ENCODE data around the gene ENTHD1.

Gene ENTHD1

GRCh38 chr22:39893526-39893925, at the start of gene ENTHD1:
Gene ENTHD1 (minus strand): TSS chr22:39893760. CDS start chr22:39887748, 6,012 bp downstream.
- peaks cover 42% of the 10 kb centered on the region for H3K27me3 ChIP-seq (ENCODE audit: insufficient read depth, low read length)
- no peaks in the 10 kb centered on the region for H3K36me3 ChIP-seq (ENCODE audit: insufficient read depth, low read length)
- no peak within 1 kb of the TSS for H3K27ac ChIP-seq (ENCODE audit: low read depth, low read length)
- H3K79me2 ChIP-seq (ENCODE audit: control insufficient read depth, insufficient read depth, low read length, unreplicated experiment): no peaks in the 10 kb centered on the region
- H2AFZ ChIP-seq (ENCODE audit: low read length, unreplicated experiment): no peak within 1 kb of the TSS
- no peak within 1 kb of the TSS for H3K4me3 ChIP-seq (ENCODE audit: low read depth, low read length)
- H3K4me1 ChIP-seq (ENCODE audit: control insufficient read depth, insufficient read depth, low read length, unreplicated experiment): no peaks in the 10 kb centered on the region

GRCh38 chr22:39943337-39943736, 49.8 kb upstream of the ENTHD1 start:
- no peak overlapping the region for H3K27ac ChIP-seq (ENCODE audit: low read depth, low read length)
- no peak overlapping the region for H2AFZ ChIP-seq (ENCODE audit: low read length, unreplicated experiment)
- no peaks in the 10 kb centered on the region for H3K36me3 ChIP-seq (ENCODE audit: insufficient read depth, low read length)
- no peaks in the 10 kb centered on the region for H3K79me2 ChIP-seq (ENCODE audit: control insufficient read depth, insufficient read depth, low read length, unreplicated experiment)
- peaks cover 14% of the 10 kb centered on the region; the same call in 1 of the 2 replicates for H3K27me3 ChIP-seq (ENCODE audit: insufficient read depth, low read length)
- no peaks in the 10 kb centered on the region for H3K4me1 ChIP-seq (ENCODE audit: control insufficient read depth, insufficient read depth, low read length, unreplicated experiment)
- H3K4me3 ChIP-seq (ENCODE audit: low read depth, low read length): no peak overlapping the region

GRCh38 chr22:39942439-39943230, 49.1 kb upstream of the ENTHD1 start:
- no peak overlapping the region for H3K27ac ChIP-seq (ENCODE audit: low read depth, low read length)
- H3K36me3 ChIP-seq (ENCODE audit: insufficient read depth, low read length): no peaks in the 10 kb centered on the region
- H2AFZ ChIP-seq (ENCODE audit: low read length, unreplicated experiment): no peak overlapping the region
- peaks cover 17% of the 10 kb centered on the region; the same call in 1 of the 2 replicates for H3K27me3 ChIP-seq (ENCODE audit: insufficient read depth, low read length)
- no peak overlapping the region for H3K4me3 ChIP-seq (ENCODE audit: low read depth, low read length)
- no peaks in the 10 kb centered on the region for H3K79me2 ChIP-seq (ENCODE audit: control insufficient read depth, insufficient read depth, low read length, unreplicated experiment)
- H3K4me1 ChIP-seq (ENCODE audit: control insufficient read depth, insufficient read depth, low read length, unreplicated experiment): no peaks in the 10 kb centered on the region

GRCh38 chr22:39941601-39942000, 48.0 kb upstream of the ENTHD1 start:
- Histone ChIP-seq H3K27ac (ENCODE audit: low read depth, low read length) (no peak overlapping the region), H3K4me3 (ENCODE audit: low read depth, low read length) (no peak overlapping the region), H3K27me3 (ENCODE audit: insufficient read depth, low read length) (peaks cover 25% of the 10 kb centered on the region), H3K36me3 (ENCODE audit: insufficient read depth, low read length) (no peaks in the 10 kb centered on the region), H3K4me1 (ENCODE audit: control insufficient read depth, insufficient read depth, low read length, unreplicated experiment) (no peaks in the 10 kb centered on the region), H3K79me2 (ENCODE audit: control insufficient read depth, insufficient read depth, low read length, unreplicated experiment) (no peaks in the 10 kb centered on the region), H2AFZ (ENCODE audit: low read length, unreplicated experiment) (no peak overlapping the region)

GRCh38 chr22:39940757-39941305, 47.3 kb upstream of the ENTHD1 start:
- Histone ChIP-seq H3K27ac (ENCODE audit: low read depth, low read length) (no peak overlapping the region), H3K79me2 (ENCODE audit: control insufficient read depth, insufficient read depth, low read length, unreplicated experiment) (no peaks in the 10 kb centered on the region), H3K27me3 (ENCODE audit: insufficient read depth, low read length) (peaks cover 32% of the 10 kb centered on the region), H3K4me1 (ENCODE audit: control insufficient read depth, insufficient read depth, low read length, unreplicated experiment) (no peaks in the 10 kb centered on the region), H3K4me3 (ENCODE audit: low read depth, low read length) (no peak overlapping the region), H2AFZ (ENCODE audit: low read length, unreplicated experiment) (no peak overlapping the region), H3K36me3 (ENCODE audit: insufficient read depth, low read length) (no peaks in the 10 kb centered on the region)

- Histone ChIP-seq H3K79me2 (ENCODE audit: control insufficient read depth, insufficient read depth, low read length, unreplicated experiment) (no peaks in the 10 kb centered on the region), H3K27me3 (ENCODE audit: insufficient read depth, low read length) (peaks cover 41% of the 10 kb centered on the region), H3K4me1 (ENCODE audit: control insufficient read depth, insufficient read depth, low read length, unreplicated experiment) (no peaks in the 10 kb centered on the region)
Measured at GRCh38 chr22:39939830-39940229, 46.3 kb upstream of the ENTHD1 start.

GRCh38 chr22:39938509-39939111, 45.0 kb upstream of the ENTHD1 start:
- no peaks in the 10 kb centered on the region for H3K4me1 ChIP-seq (ENCODE audit: control insufficient read depth, insufficient read depth, low read length, unreplicated experiment)
- no peaks in the 10 kb centered on the region for H3K79me2 ChIP-seq (ENCODE audit: control insufficient read depth, insufficient read depth, low read length, unreplicated experiment)

More at GRCh38 chr22:39939830-39940229, 46.3 kb upstream of the ENTHD1 start:
- H3K36me3 ChIP-seq (ENCODE audit: insufficient read depth, low read length): no peaks in the 10 kb centered on the region
- no peak overlapping the region for H3K27ac ChIP-seq (ENCODE audit: low read depth, low read length)
- H3K4me3 ChIP-seq (ENCODE audit: low read depth, low read length): no peak overlapping the region
- no peak overlapping the region for H2AFZ ChIP-seq (ENCODE audit: low read length, unreplicated experiment)

GRCh38 chr22:39937906-39938305, 44.3 kb upstream of the ENTHD1 start:
- Histone ChIP-seq H3K79me2 (ENCODE audit: control insufficient read depth, insufficient read depth, low read length, unreplicated experiment) (no peaks in the 10 kb centered on the region), H3K4me3 (ENCODE audit: low read depth, low read length) (no peak overlapping the region), H3K27me3 (ENCODE audit: insufficient read depth, low read length) (peaks cover 48% of the 10 kb centered on the region), H3K4me1 (ENCODE audit: control insufficient read depth, insufficient read depth, low read length, unreplicated experiment) (no peaks in the 10 kb centered on the region), H3K36me3 (ENCODE audit: insufficient read depth, low read length) (no peaks in the 10 kb centered on the region), H3K27ac (ENCODE audit: low read depth, low read length) (no peak overlapping the region), H2AFZ (ENCODE audit: low read length, unreplicated experiment) (no peak overlapping the region)

More at GRCh38 chr22:39938509-39939111, 45.0 kb upstream of the ENTHD1 start:
- Histone ChIP-seq H3K36me3 (ENCODE audit: insufficient read depth, low read length) (no peaks in the 10 kb centered on the region), H2AFZ (ENCODE audit: low read length, unreplicated experiment) (no peak overlapping the region), H3K27ac (ENCODE audit: low read depth, low read length) (no peak overlapping the region), H3K4me3 (ENCODE audit: low read depth, low read length) (no peak overlapping the region), H3K27me3 (ENCODE audit: insufficient read depth, low read length) (peaks cover 48% of the 10 kb centered on the region)

GRCh38 chr22:39936523-39937145, 43.1 kb upstream of the ENTHD1 start:
- Histone ChIP-seq H3K27ac (ENCODE audit: low read depth, low read length) (no peak overlapping the region), H3K79me2 (ENCODE audit: control insufficient read depth, insufficient read depth, low read length, unreplicated experiment) (no peaks in the 10 kb centered on the region), H3K4me3 (ENCODE audit: low read depth, low read length) (no peak overlapping the region), H3K27me3 (ENCODE audit: insufficient read depth, low read length) (peaks cover 53% of the 10 kb centered on the region), H3K4me1 (ENCODE audit: control insufficient read depth, insufficient read depth, low read length, unreplicated experiment) (no peaks in the 10 kb centered on the region), H2AFZ (ENCODE audit: low read length, unreplicated experiment) (no peak overlapping the region), H3K36me3 (ENCODE audit: insufficient read depth, low read length) (no peaks in the 10 kb centered on the region)

GRCh38 chr22:39935612-39936011, 42.1 kb upstream of the ENTHD1 start:
- Histone ChIP-seq H3K4me3 (ENCODE audit: low read depth, low read length) (no peak overlapping the region), H3K27me3 (ENCODE audit: insufficient read depth, low read length) (peaks cover 62% of the 10 kb centered on the region), H3K36me3 (ENCODE audit: insufficient read depth, low read length) (no peaks in the 10 kb centered on the region), H3K4me1 (ENCODE audit: control insufficient read depth, insufficient read depth, low read length, unreplicated experiment) (no peaks in the 10 kb centered on the region), H3K27ac (ENCODE audit: low read depth, low read length) (no peak overlapping the region), H3K79me2 (ENCODE audit: control insufficient read depth, insufficient read depth, low read length, unreplicated experiment) (no peaks in the 10 kb centered on the region), H2AFZ (ENCODE audit: low read length, unreplicated experiment) (no peak overlapping the region)
